Testis (tissue), 2 donors: ENCODE measurements around the gene CCDC40.

Experiments used
- POLR2A ChIP-seq: fragments of 450-650 bp; IDR thresholded peaks from one replicate; pipeline ENCODE4 v1.6.1; 2017; ENCODE audit warnings: antibody characterized with exemption, mild to moderate bottlenecking, moderate library complexity
- TF ChIP-seq, protein P1 (sequence below), 3 experiments: fragments of 450-650 bp in 2 of 3; fragments of 200-600 bp in 1 of 3; sonication (generic) in 1 of 3; IDR thresholded peaks; one replicate each; pipeline ENCODE4 v1.5.1; 2016 to 2019; ENCODE audit warnings: antibody characterized with exemption in 3 of 3, mild to moderate bottlenecking in 2 of 3, moderate library complexity in 1 of 3

DNA sequence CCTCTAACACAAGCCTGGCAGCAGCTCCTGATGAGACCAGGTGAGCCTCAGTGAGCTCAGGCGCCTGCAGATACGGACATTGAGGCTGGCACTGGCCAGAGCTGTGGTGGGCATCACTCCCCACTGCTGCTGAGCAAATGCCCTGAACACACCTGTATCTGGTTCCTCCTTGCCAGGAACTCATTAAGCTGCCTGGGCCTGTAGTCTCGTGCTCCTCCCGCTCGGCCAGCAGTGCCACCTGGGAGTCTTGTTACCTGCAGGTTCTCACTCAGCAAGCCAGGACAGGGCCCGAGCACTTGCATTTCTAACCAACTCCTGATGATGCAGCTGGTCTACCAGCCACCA lies 97.2 kb downstream of the CCDC40 start:
- TF ChIP-seq, protein P1, sequence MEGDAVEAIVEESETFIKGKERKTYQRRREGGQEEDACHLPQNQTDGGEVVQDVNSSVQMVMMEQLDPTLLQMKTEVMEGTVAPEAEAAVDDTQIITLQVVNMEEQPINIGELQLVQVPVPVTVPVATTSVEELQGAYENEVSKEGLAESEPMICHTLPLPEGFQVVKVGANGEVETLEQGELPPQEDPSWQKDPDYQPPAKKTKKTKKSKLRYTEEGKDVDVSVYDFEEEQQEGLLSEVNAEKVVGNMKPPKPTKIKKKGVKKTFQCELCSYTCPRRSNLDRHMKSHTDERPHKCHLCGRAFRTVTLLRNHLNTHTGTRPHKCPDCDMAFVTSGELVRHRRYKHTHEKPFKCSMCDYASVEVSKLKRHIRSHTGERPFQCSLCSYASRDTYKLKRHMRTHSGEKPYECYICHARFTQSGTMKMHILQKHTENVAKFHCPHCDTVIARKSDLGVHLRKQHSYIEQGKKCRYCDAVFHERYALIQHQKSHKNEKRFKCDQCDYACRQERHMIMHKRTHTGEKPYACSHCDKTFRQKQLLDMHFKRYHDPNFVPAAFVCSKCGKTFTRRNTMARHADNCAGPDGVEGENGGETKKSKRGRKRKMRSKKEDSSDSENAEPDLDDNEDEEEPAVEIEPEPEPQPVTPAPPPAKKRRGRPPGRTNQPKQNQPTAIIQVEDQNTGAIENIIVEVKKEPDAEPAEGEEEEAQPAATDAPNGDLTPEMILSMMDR (IDR thresholded peaks at IDR 0.05) = no peak
- no peak for TF ChIP-seq POLR2A
